ENCODE results near the gene SIGLECL1.
"Not testable (repeated sequence)": the region's sequence is repeated elsewhere in the genome, so short reads cannot be mapped to it uniquely, and the experiment has no call there.

DNA sequence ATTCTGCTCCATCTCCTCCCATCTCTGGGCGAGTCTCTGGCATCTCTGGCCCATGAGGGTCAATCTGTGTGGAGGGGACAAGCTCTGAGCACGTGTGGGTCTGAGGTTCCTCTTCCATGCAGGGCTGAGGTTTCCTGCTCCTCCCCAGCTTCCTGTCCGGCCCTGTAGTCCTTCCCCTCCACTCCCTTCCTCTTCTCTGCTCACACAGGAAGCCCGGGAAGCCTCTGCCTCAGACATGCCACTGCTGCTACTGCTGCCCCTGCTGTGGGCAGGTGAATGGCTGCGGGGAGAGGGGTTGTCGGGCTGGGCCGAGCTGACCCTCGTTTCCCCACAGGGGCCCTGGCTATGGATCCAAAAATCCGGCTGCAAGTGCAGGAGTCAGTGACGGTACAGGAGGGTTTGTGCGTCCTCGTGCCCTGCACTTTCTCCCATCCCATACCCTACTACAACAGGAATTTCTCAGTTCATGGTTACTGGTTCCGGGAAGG lies 40.0 kb upstream of the SIGLECL1 start:
- not testable (repeated sequence) for TF ChIP-seq POLR2A (IDR thresholded peaks at IDR 0.05; ENCODE audit: low read length); GATA1 (IDR thresholded peaks at IDR 0.05; ENCODE audit: low read depth, low read length)
